ENCODE results near the gene PCDHGB5.
A peak's percentile ranks its signal among the peaks of the same experiment; 100 is the strongest.
"Not testable (repeated sequence)": the region's sequence is repeated elsewhere in the genome, so short reads cannot be mapped to it uniquely, and the experiment has no call there.

PCDHGB5 gene

GRCh38 chr5:141422742-141423291 is 25.1 kb downstream of the PCDHGB5 start:
- ChIA-PET POLR2A (no interaction called here), CTCF (interaction anchor here (2.6 kb wide), 1 partner anchor 53 kb away, joined by 9 read pairs; the partner anchor contains the start of gene PCDHGC3)
- DNase-seq (ENCODE audit: extremely low spot score) = no peak
- TF ChIP-seq FOXA1 (IDR thresholded peaks at IDR 0.05) = no peak
- no peak for TF ChIP-seq ELF4 (IDR thresholded peaks at IDR 0.05)
- TF ChIP-seq ZNF384 (IDR thresholded peaks at IDR 0.05) = no peak
- TF ChIP-seq CTBP1 (IDR thresholded peaks at IDR 0.05; ENCODE audit: borderline replicate concordance) = no peak

- TF ChIP-seq LEF1 (IDR thresholded peaks at IDR 0.05; ENCODE audit: borderline replicate concordance) (no peak), L3MBTL2 (conservative IDR thresholded peaks at IDR 0.05) (no peak), CTBP1 (IDR thresholded peaks at IDR 0.05; ENCODE audit: borderline replicate concordance) (no peak), ARNT (IDR thresholded peaks at IDR 0.05) (no peak), PKNOX1 (IDR thresholded peaks at IDR 0.05) (no peak), FOXK2 (IDR thresholded peaks at IDR 0.05) (no peak), TARDBP (IDR thresholded peaks at IDR 0.05) (no peak), ZNF384 (IDR thresholded peaks at IDR 0.05) (no peak), SP1 (IDR thresholded peaks at IDR 0.05) (no peak), ELF4 (IDR thresholded peaks at IDR 0.05) (no peak), FOXM1 (IDR thresholded peaks at IDR 0.05; ENCODE audit: borderline replicate concordance) (no peak), NFRKB (IDR thresholded peaks at IDR 0.05) (no peak), FOXA1 (IDR thresholded peaks at IDR 0.05) (no peak), SUZ12 (IDR thresholded peaks at IDR 0.05) (no peak), BHLHE40 (IDR thresholded peaks at IDR 0.05; ENCODE audit: borderline replicate concordance) (no peak), HDGF (IDR thresholded peaks at IDR 0.05; ENCODE audit: borderline replicate concordance) (no peak)
- POLR2A ChIA-PET = no interaction called here
- no peak for DNase-seq (ENCODE audit: extremely low spot score)
- CTCF ChIA-PET = no interaction called here
These were observed 30.2 kb downstream of the PCDHGB5 start for GRCh38 chr5:141427783-141428426.

DNA sequence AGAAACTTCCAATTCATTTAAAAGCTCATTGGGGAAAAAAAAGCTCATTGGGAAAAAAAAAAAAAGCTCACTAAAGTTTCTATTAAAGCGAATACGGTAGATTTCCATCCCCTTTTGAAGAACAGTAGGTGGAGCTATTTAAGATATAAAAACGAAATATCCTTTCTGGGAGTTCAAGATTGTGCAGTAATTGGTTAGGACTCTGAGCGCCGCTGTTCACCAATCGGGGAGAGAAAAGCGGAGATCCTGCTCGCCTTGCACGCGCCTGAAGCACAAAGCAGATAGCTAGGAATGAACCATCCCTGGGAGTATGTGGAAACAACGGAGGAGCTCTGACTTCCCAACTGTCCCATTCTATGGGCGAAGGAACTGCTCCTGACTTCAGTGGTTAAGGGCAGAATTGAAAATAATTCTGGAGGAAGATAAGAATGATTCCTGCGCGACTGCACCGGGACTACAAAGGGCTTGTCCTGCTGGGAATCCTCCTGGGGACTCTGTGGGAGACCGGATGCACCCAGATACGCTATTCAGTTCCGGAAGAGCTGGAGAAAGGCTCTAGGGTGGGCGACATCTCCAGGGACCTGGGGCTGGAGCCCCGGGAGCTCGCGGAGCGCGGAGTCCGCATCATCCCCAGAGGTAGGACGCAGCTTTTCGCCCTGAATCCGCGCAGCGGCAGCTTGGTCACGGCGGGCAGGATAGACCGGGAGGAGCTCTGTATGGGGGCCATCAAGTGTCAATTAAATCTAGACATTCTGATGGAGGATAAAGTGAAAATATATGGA is 32.8 kb downstream of the PCDHGB5 start, which contains the start of gene PCDHGA12:
Gene PCDHGA12 (plus strand): TSS at position 176 of the 782 bp plus-strand sequence. CDS start 253 bp downstream, at position 429.
- TF ChIP-seq LEF1 (IDR thresholded peaks at IDR 0.05; ENCODE audit: borderline replicate concordance) = no peak
- no peak for TF ChIP-seq BHLHE40 (IDR thresholded peaks at IDR 0.05; ENCODE audit: borderline replicate concordance)
- no peak for TF ChIP-seq ARNT (IDR thresholded peaks at IDR 0.05)
- TF ChIP-seq PKNOX1 (IDR thresholded peaks at IDR 0.05) = no peak
- TF ChIP-seq FOXA1 (IDR thresholded peaks at IDR 0.05) = no peak
- no peak for TF ChIP-seq ZNF384 (IDR thresholded peaks at IDR 0.05)
- no peak for TF ChIP-seq TARDBP (IDR thresholded peaks at IDR 0.05)
- TF ChIP-seq NFRKB (IDR thresholded peaks at IDR 0.05) = no peak
- TF ChIP-seq SP1 (IDR thresholded peaks at IDR 0.05) = no peak
- no peak for TF ChIP-seq HDGF (IDR thresholded peaks at IDR 0.05; ENCODE audit: borderline replicate concordance)
- no peak for TF ChIP-seq ELF4 (IDR thresholded peaks at IDR 0.05)
- TF ChIP-seq SUZ12 (IDR thresholded peaks at IDR 0.05) = no peak
- CTCF ChIA-PET = interaction anchor here (0.8 to 1.6 kb wide), 3 partner anchors 10 to 94 kb away, joined by 3 to 6 read pairs (median 3); partner anchors contain the start of gene PCDHGA11
- DNase-seq (ENCODE audit: extremely low spot score) = peak; percentile 18
- POLR2A ChIA-PET = no interaction called here

DNA sequence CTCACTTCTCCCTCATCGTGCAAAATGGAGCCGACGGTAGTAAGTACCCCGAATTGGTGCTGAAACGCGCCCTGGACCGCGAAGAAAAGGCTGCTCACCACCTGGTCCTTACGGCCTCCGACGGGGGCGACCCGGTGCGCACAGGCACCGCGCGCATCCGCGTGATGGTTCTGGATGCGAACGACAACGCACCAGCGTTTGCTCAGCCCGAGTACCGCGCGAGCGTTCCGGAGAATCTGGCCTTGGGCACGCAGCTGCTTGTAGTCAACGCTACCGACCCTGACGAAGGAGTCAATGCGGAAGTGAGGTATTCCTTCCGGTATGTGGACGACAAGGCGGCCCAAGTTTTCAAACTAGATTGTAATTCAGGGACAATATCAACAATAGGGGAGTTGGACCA is 33.5 kb downstream of the PCDHGB5 start:
- ChIA-PET POLR2A (no interaction called here), CTCF (interaction anchor here (1.6 kb wide), 1 partner anchor 10 kb away, joined by 6 read pairs; the partner anchor contains the start of gene PCDHGA11)
- TF ChIP-seq SP1 (IDR thresholded peaks at IDR 0.05) (no peak), ZNF384 (IDR thresholded peaks at IDR 0.05) (no peak), TARDBP (IDR thresholded peaks at IDR 0.05) (no peak), HDGF (IDR thresholded peaks at IDR 0.05; ENCODE audit: borderline replicate concordance) (no peak), FOXA1 (IDR thresholded peaks at IDR 0.05) (no peak), CTBP1 (IDR thresholded peaks at IDR 0.05; ENCODE audit: borderline replicate concordance) (no peak), SUZ12 (IDR thresholded peaks at IDR 0.05) (no peak), LEF1 (IDR thresholded peaks at IDR 0.05; ENCODE audit: borderline replicate concordance) (no peak), PKNOX1 (IDR thresholded peaks at IDR 0.05) (no peak)
- no peak for DNase-seq (ENCODE audit: extremely low spot score)

DNA sequence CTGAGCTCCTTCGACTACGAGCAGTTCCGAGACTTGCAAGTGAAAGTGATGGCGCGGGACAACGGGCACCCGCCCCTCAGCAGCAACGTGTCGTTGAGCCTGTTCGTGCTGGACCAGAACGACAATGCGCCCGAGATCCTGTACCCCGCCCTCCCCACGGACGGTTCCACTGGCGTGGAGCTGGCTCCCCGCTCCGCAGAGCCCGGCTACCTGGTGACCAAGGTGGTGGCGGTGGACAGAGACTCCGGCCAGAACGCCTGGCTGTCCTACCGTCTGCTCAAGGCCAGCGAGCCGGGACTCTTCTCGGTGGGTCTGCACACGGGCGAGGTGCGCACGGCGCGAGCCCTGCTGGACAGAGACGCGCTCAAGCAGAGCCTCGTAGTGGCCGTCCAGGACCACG is 34.6 kb downstream of the PCDHGB5 start:
- DNase-seq (ENCODE audit: extremely low spot score); POLR2A ChIA-PET; CTCF ChIA-PET: not testable (repeated sequence)

- DNase-seq (ENCODE audit: extremely low spot score); CTCF ChIA-PET: not testable (repeated sequence)
These were observed 35.0 kb downstream of the PCDHGB5 start for GRCh38 chr5:141432726-141433125.

More at GRCh38 chr5:141432726-141433125, 35.0 kb downstream of the PCDHGB5 start:
- POLR2A ChIA-PET = not testable (repeated sequence)
